HFF-Myc (cell line): Measurements from ENCODE around the gene RBFOX2.

Source experiments
- DNase-seq: peaks from one replicate; pipeline ENCODE4 v3.0.0-alpha.2; 2011; ENCODE audit warnings: low read depth; ENCODE audit errors: extremely low read depth
- H3K4me3 ChIP-seq: replicated peaks from 2 replicates; pipeline ENCODE4 v1.5.1; 2011; ENCODE audit warnings: low read depth, mild to moderate bottlenecking, control low read depth, low read length
- TF ChIP-seq, protein P1 (sequence below): IDR thresholded peaks from 2 replicates; pipeline ENCODE4 v1.5.1; 2012; ENCODE audit warnings: mild to moderate bottlenecking, low read depth, low read length, control low read depth; ENCODE audit errors: missing control alignments

The RBFOX2 gene

DNA sequence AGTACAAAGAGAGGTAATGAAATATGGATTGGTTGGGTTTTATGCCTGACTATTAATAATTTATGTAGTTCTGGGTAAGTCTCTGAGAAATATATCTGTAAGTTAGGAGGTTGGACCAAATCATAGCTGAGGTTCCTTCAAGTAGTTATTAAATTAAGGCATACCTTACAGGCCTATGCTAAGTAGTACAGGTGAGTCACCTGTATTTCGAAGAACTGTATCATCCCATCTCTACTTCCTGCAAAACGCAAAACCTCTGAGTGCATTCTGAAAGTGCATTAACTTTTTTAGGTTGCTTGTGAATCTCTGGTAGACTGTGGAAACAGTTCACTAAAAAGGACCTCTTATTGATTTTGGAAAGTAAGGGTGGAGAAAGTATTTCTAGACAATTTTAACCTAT, 273.9 kb downstream of the RBFOX2 start:
- TF ChIP-seq, protein P1, sequence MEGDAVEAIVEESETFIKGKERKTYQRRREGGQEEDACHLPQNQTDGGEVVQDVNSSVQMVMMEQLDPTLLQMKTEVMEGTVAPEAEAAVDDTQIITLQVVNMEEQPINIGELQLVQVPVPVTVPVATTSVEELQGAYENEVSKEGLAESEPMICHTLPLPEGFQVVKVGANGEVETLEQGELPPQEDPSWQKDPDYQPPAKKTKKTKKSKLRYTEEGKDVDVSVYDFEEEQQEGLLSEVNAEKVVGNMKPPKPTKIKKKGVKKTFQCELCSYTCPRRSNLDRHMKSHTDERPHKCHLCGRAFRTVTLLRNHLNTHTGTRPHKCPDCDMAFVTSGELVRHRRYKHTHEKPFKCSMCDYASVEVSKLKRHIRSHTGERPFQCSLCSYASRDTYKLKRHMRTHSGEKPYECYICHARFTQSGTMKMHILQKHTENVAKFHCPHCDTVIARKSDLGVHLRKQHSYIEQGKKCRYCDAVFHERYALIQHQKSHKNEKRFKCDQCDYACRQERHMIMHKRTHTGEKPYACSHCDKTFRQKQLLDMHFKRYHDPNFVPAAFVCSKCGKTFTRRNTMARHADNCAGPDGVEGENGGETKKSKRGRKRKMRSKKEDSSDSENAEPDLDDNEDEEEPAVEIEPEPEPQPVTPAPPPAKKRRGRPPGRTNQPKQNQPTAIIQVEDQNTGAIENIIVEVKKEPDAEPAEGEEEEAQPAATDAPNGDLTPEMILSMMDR, result no peak
- DNase-seq, result no peak

DNA sequence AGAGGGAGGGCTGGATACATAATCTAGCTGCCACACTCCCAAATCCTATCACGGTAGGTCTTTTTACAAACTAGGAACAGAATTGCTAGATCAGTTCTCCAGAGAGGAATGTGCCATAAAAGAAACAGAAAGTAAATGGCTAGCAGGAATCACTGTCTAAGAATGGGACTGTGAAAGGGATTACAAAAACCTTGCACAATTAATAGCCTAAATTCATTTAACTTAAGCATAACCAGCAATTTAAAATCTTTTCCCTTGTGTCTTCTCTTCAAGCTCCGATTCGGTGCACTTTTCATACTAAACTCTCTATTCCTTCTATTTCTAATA, 275.8 kb downstream of the RBFOX2 start:
- TF ChIP-seq, protein P1, result no peak
- H3K4me3 ChIP-seq, result no peak overlapping the region

More for the DNA sequence above, 273.9 kb downstream of the RBFOX2 start:
- no peak overlapping the region for H3K4me3 ChIP-seq

DNA sequence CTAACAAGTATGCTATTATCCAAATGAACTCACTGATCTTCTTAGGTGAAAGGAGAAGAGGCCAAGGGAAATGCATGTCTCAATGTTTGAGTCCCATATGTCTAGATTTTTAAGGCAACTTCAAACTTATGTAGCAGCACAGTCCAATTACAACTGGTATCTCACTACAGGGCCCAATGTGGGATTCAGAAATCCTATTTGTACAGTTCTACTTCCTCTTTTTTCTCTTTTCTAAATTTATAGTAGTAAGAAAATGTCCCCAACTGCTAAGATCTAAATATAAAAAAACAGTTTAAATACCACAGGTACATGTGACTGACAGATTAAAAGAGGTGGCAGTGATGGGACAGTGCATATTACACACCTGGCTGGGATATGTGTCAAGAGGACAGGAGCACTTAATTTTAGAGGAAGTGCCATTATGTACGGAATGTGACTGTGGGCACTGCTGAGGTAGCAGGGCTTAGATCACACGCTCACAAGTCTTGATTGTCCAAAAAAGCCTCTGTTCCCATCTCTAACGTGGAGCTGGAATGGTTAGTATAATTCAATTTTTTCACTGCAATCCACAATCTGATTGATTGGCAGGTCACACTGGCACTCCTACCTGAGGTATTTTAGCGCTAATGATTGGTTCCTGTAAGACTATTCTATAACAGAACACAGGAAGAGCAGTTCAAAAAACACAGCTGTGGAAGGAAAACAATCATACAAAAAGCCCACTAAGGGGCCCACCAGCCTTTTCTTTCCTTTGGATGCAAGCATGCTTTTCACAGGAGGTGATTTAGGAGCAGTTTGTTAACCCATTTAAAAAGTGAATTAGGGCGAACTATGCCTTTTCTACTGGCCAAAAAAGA, 276.4 kb downstream of the RBFOX2 start:
- H3K4me3 ChIP-seq, result no peak overlapping the region
- TF ChIP-seq, protein P1, result no peak
- no peak for DNase-seq

More for the DNA sequence above, 275.8 kb downstream of the RBFOX2 start:
- no peak for DNase-seq

DNA sequence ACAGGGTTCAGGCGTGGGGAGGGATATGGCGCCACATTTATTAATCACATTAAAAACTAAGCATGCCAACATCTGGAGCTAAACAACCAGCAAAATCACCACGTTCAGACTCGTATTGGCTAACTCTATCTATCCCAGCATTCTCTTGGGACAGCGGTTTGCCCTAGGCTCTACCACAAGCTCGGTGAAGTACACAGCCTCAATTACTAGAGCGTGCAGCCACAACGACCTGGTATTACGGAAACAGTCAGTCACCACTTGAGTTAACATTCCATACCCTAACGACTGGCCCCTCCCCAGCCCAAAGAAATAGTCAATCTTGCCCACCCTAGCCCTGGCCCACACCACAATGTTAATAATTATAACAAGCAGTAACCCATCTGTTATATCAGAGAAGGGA, 278.8 kb downstream of the RBFOX2 start:
- TF ChIP-seq, protein P1, result no peak
- no peak overlapping the region for H3K4me3 ChIP-seq

DNA sequence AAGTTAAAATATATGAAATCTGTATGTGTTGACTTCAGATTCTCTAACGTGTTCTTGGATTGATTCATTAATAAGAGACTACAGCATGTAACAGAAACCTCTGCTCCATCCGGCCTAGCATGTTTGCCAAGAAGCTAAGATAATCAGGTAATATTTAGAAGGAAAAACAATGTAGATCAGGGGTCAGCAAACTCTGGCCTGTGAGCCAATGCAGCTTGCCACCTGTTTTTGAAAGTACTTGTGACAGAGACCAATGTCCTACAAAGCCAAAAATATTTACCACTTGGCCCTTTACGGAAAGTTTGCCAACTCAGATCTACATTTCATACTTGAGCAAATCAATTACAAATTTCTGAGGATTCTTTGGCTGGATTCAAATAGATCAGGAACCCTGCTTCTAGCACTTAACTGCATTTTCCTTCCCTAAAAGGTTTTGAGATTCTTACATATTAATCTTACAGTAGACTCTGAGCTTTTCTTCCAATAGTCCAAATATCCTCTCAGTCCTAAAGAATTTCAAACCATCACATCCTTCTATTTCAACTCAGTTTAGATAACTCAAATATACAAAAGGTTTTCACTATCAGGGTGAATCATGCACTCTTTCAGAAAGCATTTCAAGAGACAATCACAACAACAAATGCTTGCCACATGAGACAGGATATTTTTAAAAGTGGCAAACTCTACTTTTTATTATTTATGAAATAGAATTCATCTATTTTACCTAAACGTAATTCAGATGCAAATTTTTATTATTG, 281.5 kb downstream of the RBFOX2 start:
- TF ChIP-seq, protein P1, result no peak
- no peak for DNase-seq
- H3K4me3 ChIP-seq, result no peak overlapping the region

More for the DNA sequence above, 278.8 kb downstream of the RBFOX2 start:
- DNase-seq, result peak; percentile 17

DNA sequence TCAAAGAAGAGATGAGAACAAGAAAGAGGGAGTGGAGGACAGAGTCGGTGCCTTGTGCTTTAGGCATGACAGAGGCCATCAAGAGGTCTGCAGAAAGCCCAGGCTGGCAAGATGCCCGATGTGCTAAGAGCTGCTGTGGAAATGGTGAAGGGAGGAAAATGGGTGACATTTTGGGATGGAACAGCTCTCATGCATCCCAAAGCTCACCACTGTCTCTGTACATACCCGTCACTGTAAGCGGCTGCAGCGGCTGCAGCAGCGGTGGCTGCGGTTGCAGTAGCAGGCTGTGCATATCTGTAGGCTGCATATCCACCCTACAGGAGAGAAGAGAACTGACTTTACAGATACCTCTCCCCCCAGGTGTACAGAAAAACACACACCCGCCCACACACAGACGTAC, 282.4 kb downstream of the RBFOX2 start:
- no peak overlapping the region for H3K4me3 ChIP-seq
- TF ChIP-seq, protein P1, result no peak
- no peak for DNase-seq
